ES-I3 (cell line): ENCODE results near the gene SELENON.

Experiments used
- H3K36me3 ChIP-seq: 2 replicates; pipeline ENCODE4 v1.6.1; 2013; ENCODE audit warnings: mild to moderate bottlenecking, low read length, control low read depth, moderate library complexity; ENCODE audit not compliant: insufficient read depth
- H3K4me1 ChIP-seq: 2 replicates; pipeline ENCODE4 v1.6.1; 2013; ENCODE audit warnings: mild to moderate bottlenecking, control low read depth, low read length; ENCODE audit not compliant: insufficient read depth
- H3K9ac ChIP-seq: 2 replicates; pipeline ENCODE4 v1.6.1; 2013; ENCODE audit warnings: low read depth, mild to moderate bottlenecking, low read length, moderate library complexity
- H3K9me3 ChIP-seq: 2 replicates; pipeline ENCODE4 v1.6.1; 2013; ENCODE audit warnings: mild to moderate bottlenecking, low read length, moderate library complexity; ENCODE audit not compliant: control insufficient read depth, insufficient read depth

Gene SELENON

DNA sequence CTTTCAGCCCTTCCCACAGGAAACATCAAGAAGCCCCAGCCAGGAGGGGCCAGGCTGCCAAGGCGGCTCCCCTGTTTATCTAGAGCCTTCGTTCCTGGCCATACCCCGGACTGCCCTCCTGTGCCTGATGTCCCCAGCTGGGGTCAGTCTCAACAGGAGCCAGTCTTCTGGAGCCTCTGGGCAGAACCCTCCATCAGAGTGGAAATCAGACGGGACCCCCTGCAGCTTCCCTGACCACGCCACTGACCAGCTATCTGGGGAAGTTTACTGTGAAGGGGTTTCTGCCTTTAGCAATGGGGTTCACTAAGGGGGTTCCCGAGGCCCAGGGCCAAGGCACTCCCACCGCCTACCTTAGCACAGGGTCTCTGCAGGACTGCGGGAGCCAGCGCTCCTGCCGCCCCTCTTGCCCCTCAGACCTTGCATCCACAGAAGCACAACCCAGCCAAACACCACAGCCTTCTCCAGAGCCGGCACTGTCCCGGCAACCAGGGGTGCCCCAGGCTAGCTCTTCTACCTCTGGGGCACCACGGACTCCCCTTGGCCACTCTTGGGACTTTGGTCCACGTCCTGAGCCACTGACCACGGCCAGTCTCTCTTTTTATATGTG is 16.2 kb downstream of the SELENON start:
- Histone ChIP-seq H3K4me1 (peaks cover 9% of the 10 kb centered on the region), H3K9me3 (no peaks in the 10 kb centered on the region), H3K36me3 (0 out of 2 replicates have a peak, but pooled peaks cover 3% of the 10 kb centered on the region), H3K9ac (no peak overlapping the region)

DNA sequence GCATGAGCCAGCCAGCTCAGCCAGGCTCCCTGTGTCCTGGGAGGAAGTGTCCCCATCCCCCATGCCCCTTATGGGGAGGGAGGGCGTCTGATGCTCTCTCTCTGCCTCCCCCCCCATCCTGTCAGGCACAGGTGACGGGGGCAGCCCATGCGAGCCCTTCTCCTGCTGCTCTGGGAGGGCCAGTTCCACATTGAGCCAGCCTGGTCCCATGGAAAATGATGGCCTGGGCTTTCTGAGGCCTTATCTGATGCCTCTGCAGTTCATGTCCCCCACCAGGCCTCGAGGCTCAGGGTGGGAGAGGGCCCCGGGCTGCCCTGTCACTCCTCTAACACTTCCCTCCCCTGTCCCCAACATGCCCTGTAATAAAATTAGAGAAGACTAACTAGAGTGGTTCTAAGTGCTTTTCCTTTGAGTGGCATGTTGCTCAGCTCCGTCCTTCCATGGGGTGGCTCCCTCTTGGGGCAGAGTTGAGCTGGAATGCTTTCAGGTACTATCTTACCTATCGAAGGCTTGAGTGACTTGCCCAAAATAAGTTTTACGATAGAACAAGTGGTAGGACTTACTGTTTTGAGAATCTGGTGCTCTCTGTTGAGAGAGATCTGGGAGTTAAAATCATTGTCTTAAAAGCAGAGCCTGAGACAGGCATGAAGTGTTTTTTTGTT is 18.0 kb downstream of the SELENON start:
- Histone ChIP-seq H3K36me3 (0 out of 2 replicates have a peak, but pooled peaks cover 3% of the 10 kb centered on the region), H3K9me3 (no peaks in the 10 kb centered on the region), H3K9ac (0 out of 2 replicates have a peak overlapping the region, but pooled peaks have one; percentile 4), H3K4me1 (peaks cover 9% of the 10 kb centered on the region)

DNA sequence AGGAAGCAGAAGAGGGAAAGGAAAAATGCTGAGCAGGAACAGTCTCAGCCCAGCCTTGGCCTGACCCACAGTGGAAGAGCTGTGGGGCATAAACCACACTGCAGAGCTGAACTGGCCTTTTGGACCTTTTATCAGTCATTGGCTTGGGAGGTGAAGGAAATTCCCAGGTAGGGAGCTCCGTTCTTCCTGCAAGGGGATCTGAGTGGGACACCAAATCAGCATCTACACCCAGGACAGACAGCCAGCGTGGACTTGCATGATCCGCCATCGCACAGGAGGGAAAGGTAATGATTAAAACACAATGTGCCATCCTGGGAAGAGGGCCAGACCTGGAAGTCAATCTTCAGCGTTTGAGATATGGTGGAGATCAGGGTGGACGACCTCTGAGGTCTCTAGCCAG is 18.6 kb downstream of the SELENON start:
- Histone ChIP-seq H3K9me3 (no peaks in the 10 kb centered on the region), H3K4me1 (peaks cover 9% of the 10 kb centered on the region), H3K9ac (peak overlapping the region; percentile 92; the same call in 1 of the 2 replicates), H3K36me3 (0 out of 2 replicates have a peak, but pooled peaks cover 3% of the 10 kb centered on the region)

DNA sequence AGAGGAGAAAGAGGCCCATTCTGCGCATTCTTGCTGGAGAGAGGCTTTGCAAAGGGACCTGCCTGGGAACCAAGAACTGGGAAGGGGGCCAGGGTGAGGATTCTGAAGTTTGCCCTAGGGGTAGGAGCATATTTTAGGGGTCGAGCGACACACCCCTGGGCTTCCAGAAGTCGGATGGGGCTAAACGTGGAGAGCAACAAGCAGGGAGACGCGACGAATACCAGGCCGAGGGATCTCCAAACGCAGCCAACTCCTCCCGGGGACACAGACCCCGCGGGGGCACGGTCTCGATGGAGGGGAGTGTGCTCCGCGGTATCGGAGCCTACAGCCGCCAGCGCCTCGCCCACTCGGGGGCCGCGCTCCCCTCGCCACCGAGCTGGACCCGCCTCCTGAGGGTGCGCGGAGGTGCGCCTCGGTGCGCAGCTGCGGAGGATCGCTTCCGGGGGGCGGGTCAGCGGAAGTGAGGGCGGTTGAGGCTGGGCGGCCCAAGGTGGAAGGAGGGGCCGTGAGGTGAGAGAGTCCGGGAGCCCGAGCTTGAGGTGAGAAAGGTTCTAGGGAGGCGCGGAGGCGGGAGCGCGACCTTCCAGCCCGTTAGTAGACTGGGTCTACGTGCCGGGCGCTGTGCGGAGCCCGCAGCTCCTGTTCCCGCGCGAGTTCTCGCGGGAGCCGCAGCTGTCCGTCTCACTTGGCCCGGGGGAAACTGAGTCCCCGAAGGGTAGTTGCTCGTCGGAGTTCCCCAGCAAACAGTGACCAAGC is 19.7 kb downstream of the SELENON start, which contains the start of gene MTFR1L:
Gene MTFR1L, plus strand, starts transcription at position 464 of the 756 bp plus-strand sequence. CDS start 3,151 bp downstream, outside the sequence.
- H3K36me3 ChIP-seq = no peaks in the 10 kb centered on the region
- H3K9me3 ChIP-seq = no peaks in the 10 kb centered on the region
- peaks cover 9% of the 10 kb centered on the region for H3K4me1 ChIP-seq
- peak within 1 kb of the TSS; percentile 92 for H3K9ac ChIP-seq

DNA sequence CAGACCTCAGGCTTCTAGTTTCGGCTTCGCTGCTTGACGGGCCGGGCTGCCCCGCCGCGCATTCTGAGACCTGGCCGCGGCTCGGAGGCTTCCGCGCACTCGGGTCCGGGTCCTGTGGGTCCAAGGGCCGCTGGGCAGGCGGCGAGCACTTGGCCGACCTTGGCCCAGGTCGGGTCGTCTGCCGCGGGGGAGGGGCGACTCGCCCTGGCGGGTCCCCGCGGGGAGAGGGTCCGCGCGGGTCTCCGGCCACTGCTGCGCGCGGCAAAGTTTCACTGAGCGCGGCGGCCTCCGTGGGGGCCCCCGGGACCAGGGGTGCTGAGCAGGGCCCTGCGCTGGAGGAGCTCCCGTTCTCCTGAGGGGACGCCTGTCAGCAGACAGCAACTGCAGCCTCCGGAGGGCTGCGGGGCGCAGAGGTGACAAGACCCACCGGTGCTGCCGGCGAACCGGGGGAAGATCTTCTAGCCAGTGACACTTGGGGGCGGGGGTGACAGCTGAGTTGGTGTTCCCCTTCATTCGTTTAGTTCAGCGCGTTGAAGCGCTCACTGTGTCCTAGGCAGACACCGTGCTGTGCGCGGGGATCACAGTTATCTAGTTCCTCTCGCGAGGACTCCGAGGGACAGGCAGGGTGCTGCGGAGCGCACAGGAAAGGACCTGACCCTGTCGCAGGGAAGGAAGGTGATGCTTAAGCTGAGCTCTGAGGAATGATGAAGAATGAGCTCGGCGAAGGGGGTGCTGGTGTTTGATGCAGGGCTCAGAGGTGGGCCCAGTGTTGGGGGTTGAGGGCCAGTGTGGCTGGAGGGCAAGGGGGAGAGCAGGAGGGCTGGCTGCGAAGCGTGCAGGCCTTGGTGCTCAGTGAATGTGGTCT is 20.5 kb downstream of the SELENON start:
- Histone ChIP-seq H3K36me3 (no peaks in the 10 kb centered on the region), H3K4me1 (peaks cover 9% of the 10 kb centered on the region), H3K9ac (peak overlapping the region; percentile 92), H3K9me3 (no peaks in the 10 kb centered on the region)

DNA sequence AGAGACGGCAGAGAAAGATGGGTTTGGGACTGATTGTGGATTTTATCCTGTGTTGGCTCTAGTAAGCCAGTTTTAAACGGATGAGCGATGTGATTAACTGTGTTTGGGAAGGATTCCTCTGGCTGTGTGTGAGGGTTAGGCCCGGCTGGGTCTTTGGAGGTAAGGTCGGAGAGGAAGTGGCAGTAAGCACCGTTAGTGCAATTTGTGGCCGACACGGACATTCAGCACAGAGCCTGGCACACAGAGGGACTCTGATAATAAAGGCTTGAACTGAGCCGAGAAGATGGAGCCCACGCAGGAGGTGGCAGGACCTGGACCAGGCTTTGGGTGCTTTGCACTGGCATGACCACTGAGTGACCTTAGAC is 21.1 kb downstream of the SELENON start:
- Histone ChIP-seq H3K9me3 (no peaks in the 10 kb centered on the region), H3K36me3 (no peaks in the 10 kb centered on the region), H3K4me1 (peaks cover 9% of the 10 kb centered on the region), H3K9ac (peak overlapping the region; percentile 92; the same call in 1 of the 2 replicates)

DNA sequence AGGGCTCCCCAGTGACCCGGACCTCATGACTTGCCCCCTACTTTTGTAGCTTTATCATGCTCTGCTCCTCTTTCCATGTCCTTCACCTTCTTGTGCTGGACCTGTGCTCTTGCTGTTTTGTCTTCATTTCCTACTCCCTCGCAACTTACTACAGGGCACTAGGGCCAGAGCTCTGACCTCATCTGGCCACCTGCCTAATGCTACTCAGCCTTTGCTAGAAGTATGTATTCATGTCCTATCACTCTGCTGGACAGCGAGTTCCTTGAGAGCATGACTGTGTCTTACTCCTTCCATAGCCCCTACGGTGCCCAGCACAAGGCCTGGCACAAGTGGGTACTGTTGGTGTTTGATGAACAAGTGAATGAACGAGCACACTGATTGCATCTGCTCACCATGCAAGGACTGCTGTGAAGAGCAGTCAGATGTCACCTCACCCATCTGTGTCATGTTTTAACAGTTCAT is 21.7 kb downstream of the SELENON start:
- Histone ChIP-seq H3K36me3 (no peaks in the 10 kb centered on the region), H3K4me1 (peaks cover 9% of the 10 kb centered on the region), H3K9me3 (no peaks in the 10 kb centered on the region), H3K9ac (no peak overlapping the region)

DNA sequence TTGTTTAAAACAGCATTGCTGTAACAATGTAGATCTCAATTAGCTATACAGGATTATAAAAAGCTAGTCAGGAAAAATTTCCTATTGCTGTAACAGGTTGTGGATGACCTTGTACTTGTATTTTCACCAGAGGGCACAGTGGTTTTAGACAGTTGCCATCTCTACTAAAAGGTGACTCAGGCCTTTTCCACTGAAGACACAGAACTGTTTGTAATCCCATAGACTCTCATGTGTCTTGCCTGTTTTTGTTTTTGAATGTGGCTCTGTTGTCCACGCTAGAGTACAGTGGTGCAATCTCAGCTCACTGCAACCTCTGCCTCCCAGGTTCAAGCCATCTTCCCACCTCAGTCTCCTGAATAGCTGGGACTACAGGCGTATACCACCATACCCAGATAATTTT is 25.6 kb downstream of the SELENON start:
- peaks cover 13% of the 10 kb centered on the region for H3K36me3 ChIP-seq
- no peaks in the 10 kb centered on the region for H3K9me3 ChIP-seq
- no peak overlapping the region for H3K9ac ChIP-seq
- no peaks in the 10 kb centered on the region; the same call in 1 of the 2 replicates for H3K4me1 ChIP-seq

DNA sequence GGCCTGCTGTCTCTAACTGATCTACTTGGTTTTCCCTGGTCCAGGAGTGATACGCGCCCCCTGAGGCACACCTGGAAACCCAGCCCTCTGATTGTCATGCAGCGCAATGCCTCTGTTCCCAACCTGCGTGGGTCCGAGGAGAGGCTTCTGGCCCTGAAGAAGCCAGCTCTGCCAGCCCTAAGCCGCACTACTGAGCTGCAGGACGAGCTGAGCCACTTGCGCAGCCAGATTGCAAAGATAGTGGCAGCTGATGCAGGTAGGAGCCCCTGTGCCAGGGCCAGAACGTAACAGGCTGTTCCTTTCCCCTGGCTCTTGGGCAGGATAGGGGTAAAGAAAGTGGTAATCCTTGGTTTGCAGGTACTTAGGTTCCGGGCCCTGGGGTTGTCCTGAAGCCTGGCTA is 26.6 kb downstream of the SELENON start:
- no peaks in the 10 kb centered on the region for H3K4me1 ChIP-seq
- H3K36me3 ChIP-seq = peaks cover 20% of the 10 kb centered on the region
- H3K9me3 ChIP-seq = no peaks in the 10 kb centered on the region
- no peak overlapping the region for H3K9ac ChIP-seq

DNA sequence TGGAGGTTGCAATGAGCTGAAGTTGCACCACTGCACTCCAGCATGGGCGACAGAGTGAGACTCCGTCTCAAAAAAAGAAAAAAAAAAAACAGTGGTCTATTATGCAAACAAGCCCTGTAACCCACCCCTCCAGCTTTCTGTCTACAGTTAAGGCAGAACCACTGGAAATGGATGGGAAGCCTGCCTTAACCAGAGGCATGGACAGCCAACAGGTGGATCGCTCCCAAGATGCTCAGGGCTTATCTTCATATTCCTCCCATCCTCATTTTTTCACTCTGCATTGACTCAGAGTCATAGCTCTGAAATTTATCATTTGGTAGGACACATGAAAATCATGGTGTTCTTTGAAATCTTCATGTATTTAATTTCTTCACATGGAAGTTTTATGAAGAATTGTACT is 28.5 kb downstream of the SELENON start:
- H3K36me3 ChIP-seq = peaks cover 31% of the 10 kb centered on the region
- no peaks in the 10 kb centered on the region for H3K9me3 ChIP-seq
- H3K9ac ChIP-seq = no peak overlapping the region
- no peaks in the 10 kb centered on the region for H3K4me1 ChIP-seq

DNA sequence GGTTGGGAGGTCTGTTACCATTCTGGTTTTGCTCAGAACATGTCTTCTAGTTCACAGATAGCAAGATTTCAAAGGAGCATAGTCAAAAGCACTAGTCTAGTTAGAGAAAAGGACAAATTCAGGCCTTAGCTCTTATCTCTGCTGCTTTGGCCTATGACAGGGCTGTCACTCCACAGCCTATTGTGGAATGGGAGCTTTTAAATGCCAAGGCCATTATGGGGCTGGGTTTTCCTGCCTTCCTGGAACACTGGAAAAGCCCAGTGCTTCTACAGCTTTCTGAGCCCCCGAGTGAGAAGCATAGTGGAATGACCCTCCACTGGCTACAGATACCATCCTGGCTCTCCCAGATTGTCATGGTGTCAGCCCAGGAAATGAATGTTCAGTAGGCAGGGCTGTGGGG is 29.1 kb downstream of the SELENON start:
- H3K9me3 ChIP-seq = no peaks in the 10 kb centered on the region
- H3K36me3 ChIP-seq = peaks cover 31% of the 10 kb centered on the region
- no peak overlapping the region for H3K9ac ChIP-seq
- H3K4me1 ChIP-seq = no peaks in the 10 kb centered on the region

DNA sequence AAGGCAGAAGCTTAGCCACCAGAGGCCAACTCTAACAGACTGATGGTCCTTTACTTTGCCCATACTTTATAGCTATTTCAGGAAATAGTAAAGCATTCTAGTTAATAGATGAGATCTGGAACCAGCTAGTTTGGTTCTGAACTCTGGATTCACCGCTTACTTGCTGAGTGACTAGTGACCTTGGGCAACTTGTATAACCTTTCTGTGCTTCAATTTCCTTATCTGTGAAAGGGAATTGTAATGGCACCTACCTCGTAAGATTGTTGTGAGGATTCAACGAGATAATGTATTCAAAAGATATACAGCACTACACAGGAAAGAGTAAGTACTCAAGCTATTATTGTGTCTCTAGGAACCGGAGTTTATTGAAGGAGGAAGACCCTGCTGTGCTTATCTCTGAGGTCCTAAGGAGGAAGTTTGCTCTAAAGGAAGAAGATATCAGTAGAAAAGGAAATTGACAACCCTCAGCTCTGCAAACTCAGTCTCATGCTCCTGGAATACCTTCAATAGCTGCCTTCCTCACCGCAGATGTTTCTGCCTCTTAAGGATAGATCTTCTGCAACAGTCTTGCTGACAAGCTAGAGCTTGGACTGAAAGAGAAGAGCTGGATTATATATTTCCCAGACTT is 31.7 kb downstream of the SELENON start:
- Histone ChIP-seq H3K36me3 (peaks cover 35% of the 10 kb centered on the region), H3K9ac (no peak overlapping the region), H3K4me1 (no peaks in the 10 kb centered on the region), H3K9me3 (no peaks in the 10 kb centered on the region)

DNA sequence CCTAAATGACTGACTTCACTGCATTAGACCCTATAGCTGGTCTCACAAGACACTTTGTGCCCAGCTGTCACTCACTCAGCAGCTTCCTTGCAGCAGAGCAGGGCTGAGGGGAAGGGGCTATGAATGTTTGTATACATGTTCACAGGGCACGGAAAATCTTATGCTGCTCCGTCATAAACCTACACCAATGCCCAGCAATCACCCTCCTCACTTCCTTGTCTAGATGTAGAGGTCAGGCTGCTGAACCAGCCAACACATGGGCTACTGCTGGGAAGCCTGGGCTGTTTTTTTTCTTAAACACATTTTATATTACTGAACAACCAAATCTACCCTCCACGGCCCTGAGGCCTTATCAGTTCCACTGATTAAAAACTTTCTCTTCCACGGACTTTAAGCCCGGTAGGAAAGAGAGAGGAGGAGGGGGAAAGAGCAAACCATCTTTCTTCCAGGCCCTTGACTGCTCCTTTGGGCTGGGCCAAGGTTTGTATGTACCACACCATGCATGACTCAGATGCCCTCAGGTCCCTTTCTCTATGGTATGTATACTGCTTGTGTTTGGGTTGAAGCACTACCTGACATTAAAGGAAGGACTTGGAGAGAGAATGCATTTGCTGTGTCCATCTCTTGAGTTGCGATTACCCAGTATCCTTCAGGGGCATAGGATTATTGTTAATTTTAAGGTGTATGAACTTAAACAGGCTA is 32.5 kb downstream of the SELENON start:
- no peak overlapping the region for H3K9ac ChIP-seq
- peaks cover 35% of the 10 kb centered on the region for H3K36me3 ChIP-seq
- H3K4me1 ChIP-seq = no peaks in the 10 kb centered on the region
- H3K9me3 ChIP-seq = no peaks in the 10 kb centered on the region
